ENCODE measurements around the gene CLTB. TPM values are rescaled to one million over a fixed set of nuclear protein-coding genes. Genes with fewer than 3 reads are reported as not detected.

The CLTB gene
- total and polyA plus RNA-seq, 2 of the 13 experiments (the other 11 are each of a cell fraction or from before 2014, with no cell fraction given), result 23.3 to 33.8 TPM

DNA sequence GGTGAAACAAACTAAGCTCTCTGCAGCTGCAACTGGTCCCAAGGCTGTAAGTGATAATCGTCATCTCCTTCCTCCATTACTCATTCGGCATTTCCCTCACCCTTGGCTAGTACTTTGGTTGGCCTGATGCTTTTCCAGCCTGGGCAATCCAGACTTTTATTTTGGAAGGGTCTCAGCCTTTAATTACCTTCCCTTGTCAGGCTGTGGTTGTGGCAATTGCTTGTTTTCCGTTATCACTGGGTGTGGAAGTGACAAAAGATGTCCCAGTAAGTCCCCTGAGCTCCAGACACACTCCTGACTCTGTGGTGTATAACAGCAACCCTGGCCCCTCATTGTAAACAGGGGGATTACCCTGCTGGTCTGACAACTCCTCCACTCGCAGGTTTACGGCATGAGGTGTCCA, 25.6 kb upstream of the CLTB start (continued):
- TF ChIP-seq, protein P1, sequence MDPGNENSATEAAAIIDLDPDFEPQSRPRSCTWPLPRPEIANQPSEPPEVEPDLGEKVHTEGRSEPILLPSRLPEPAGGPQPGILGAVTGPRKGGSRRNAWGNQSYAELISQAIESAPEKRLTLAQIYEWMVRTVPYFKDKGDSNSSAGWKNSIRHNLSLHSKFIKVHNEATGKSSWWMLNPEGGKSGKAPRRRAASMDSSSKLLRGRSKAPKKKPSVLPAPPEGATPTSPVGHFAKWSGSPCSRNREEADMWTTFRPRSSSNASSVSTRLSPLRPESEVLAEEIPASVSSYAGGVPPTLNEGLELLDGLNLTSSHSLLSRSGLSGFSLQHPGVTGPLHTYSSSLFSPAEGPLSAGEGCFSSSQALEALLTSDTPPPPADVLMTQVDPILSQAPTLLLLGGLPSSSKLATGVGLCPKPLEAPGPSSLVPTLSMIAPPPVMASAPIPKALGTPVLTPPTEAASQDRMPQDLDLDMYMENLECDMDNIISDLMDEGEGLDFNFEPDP (CRISPR knock-in tag; conservative IDR thresholded peaks at IDR 0.05), result no peak
- TF ChIP-seq ZNF773 (CRISPR knock-in tag; IDR thresholded peaks at IDR 0.05; ENCODE audit: borderline replicate concordance) (no peak), YEATS4 (CRISPR knock-in tag; IDR thresholded peaks at IDR 0.05; ENCODE audit: borderline replicate concordance) (peak; percentile 48; the same call in 1 of the 2 replicates), PHB2 (IDR thresholded peaks at IDR 0.05; ENCODE audit: partially characterized antibody) (no peak), SRY (CRISPR knock-in tag; IDR thresholded peaks at IDR 0.05) (no peak), MIER2 (CRISPR knock-in tag; IDR thresholded peaks at IDR 0.05) (no peak), PAX8 (CRISPR knock-in tag; IDR thresholded peaks at IDR 0.05; ENCODE audit: borderline replicate concordance) (no peak), MBD4 (IDR thresholded peaks at IDR 0.05; ENCODE audit: borderline replicate concordance, low read length) (no peak), ZNF326 (CRISPR knock-in tag; IDR thresholded peaks at IDR 0.05; ENCODE audit: borderline replicate concordance) (no peak), NCOA1 (CRISPR knock-in tag; IDR thresholded peaks at IDR 0.05) (no peak), IKZF1 (IDR thresholded peaks at IDR 0.05) (no peak), ZSCAN20 (CRISPR knock-in tag; IDR thresholded peaks at IDR 0.05; ENCODE audit: borderline replicate concordance) (no peak), CC2D1A (CRISPR knock-in tag; IDR thresholded peaks at IDR 0.05) (no peak), EP300 (IDR thresholded peaks at IDR 0.05; ENCODE audit: low read depth in 2 of 2, low read length in 2 of 2) (0 out of 4 replicates have a peak, but pooled peaks of 1 of the 2 experiments have one; percentile 14), EP300 (CRISPR knock-in tag; IDR thresholded peaks at IDR 0.05; ENCODE audit: borderline replicate concordance) (no peak), KDM5B (CRISPR knock-in tag; IDR thresholded peaks at IDR 0.05; ENCODE audit: borderline replicate concordance) (no peak), ZNF160 (CRISPR knock-in tag; IDR thresholded peaks at IDR 0.05) (no peak), PTBP1 (IDR thresholded peaks at IDR 0.05; ENCODE audit: low read depth, low read length, poor library complexity, severe bottlenecking) (no peak), MIER3 (CRISPR knock-in tag; IDR thresholded peaks at IDR 0.05; ENCODE audit: borderline replicate concordance) (no peak), ATF7 (IDR thresholded peaks at IDR 0.05) (no peak), ATF7 (CRISPR knock-in tag; IDR thresholded peaks at IDR 0.05) (no peak), CHD4 (IDR thresholded peaks at IDR 0.05; ENCODE audit: borderline replicate concordance, low read length) (no peak), DNMT1 (CRISPR knock-in tag; IDR thresholded peaks at IDR 0.05) (no peak), HOXD1 (CRISPR knock-in tag; IDR thresholded peaks at IDR 0.05) (no peak), STAT5B (CRISPR knock-in tag; IDR thresholded peaks at IDR 0.05) (no peak)
- TF ChIP-seq, protein P2, sequence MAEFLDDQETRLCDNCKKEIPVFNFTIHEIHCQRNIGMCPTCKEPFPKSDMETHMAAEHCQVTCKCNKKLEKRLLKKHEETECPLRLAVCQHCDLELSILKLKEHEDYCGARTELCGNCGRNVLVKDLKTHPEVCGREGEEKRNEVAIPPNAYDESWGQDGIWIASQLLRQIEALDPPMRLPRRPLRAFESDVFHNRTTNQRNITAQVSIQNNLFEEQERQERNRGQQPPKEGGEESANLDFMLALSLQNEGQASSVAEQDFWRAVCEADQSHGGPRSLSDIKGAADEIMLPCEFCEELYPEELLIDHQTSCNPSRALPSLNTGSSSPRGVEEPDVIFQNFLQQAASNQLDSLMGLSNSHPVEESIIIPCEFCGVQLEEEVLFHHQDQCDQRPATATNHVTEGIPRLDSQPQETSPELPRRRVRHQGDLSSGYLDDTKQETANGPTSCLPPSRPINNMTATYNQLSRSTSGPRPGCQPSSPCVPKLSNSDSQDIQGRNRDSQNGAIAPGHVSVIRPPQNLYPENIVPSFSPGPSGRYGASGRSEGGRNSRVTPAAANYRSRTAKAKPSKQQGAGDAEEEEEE (CRISPR knock-in tag; IDR thresholded peaks at IDR 0.05; ENCODE audit: borderline replicate concordance), result no peak
- TF ChIP-seq, protein P3, sequence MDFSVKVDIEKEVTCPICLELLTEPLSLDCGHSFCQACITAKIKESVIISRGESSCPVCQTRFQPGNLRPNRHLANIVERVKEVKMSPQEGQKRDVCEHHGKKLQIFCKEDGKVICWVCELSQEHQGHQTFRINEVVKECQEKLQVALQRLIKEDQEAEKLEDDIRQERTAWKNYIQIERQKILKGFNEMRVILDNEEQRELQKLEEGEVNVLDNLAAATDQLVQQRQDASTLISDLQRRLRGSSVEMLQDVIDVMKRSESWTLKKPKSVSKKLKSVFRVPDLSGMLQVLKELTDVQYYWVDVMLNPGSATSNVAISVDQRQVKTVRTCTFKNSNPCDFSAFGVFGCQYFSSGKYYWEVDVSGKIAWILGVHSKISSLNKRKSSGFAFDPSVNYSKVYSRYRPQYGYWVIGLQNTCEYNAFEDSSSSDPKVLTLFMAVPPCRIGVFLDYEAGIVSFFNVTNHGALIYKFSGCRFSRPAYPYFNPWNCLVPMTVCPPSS (IDR thresholded peaks at IDR 0.05), result no peak
- TF ChIP-seq, protein P4, sequence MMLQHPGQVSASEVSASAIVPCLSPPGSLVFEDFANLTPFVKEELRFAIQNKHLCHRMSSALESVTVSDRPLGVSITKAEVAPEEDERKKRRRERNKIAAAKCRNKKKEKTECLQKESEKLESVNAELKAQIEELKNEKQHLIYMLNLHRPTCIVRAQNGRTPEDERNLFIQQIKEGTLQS (CRISPR knock-in tag; IDR thresholded peaks at IDR 0.05), result no peak

Measured in HepG2 (cell line).